Activated CD8-positive, alpha-beta T cell treated with anti-CD3 and anti-CD28 coated beads for 36 hours (primary cell): Measurements from ENCODE around the gene PIEZO2. TPM values are rescaled to one million over a fixed set of nuclear protein-coding genes. Genes with fewer than 3 reads are reported as not detected.

Experiments
- ATAC-seq: fragments of 200-7000 bp; cut with Tn5 transposase; one replicate; pipeline ENCODE4 v1.10.0; 2021; ENCODE audit warnings: mild to moderate bottlenecking, moderate library complexity
- CTCF ChIA-PET: fragments of 350-600 bp; sonication (Branson Sonifier 250); formaldehyde crosslinking; loops from one replicate; lab custom pipeline; 2021; ENCODE audit warnings: antibody characterized with exemption; lab: Charles Lee
- POLR2A ChIA-PET: fragments of 350-600 bp; sonication (Branson Sonifier 250); formaldehyde crosslinking; loops from one replicate; lab custom pipeline; 2021; ENCODE audit warnings: antibody characterized with exemption; lab: Charles Lee
- DNase-seq: peaks from one replicate; pipeline ENCODE4 v3.0.0-alpha.2; 2020
- H3K27ac Mint-ChIP-seq: one replicate; pipeline ENCODE4 v1.8.0; 2021; ENCODE audit warnings: mild to moderate bottlenecking, mixed read lengths
- H3K27me3 Mint-ChIP-seq: one replicate; pipeline ENCODE4 v1.8.0; 2021; ENCODE audit warnings: mixed read lengths
- H3K36me3 Mint-ChIP-seq: one replicate; pipeline ENCODE4 v1.8.0; 2021; ENCODE audit warnings: low read depth, mixed read lengths
- H3K4me1 Mint-ChIP-seq: one replicate; pipeline ENCODE4 v1.8.0; 2021; ENCODE audit warnings: low read depth, mixed read lengths
- H3K4me3 Mint-ChIP-seq: one replicate; pipeline ENCODE4 v1.8.0; 2021; ENCODE audit warnings: mild to moderate bottlenecking, moderate library complexity, mixed read lengths
- H3K9me3 Mint-ChIP-seq: one replicate; pipeline ENCODE4 v1.8.0; 2021; ENCODE audit warnings: mixed read lengths
- intact Hi-C: fragments of 100-400 bp; cut with micrococcal nuclease; formaldehyde crosslinking; loops from one replicate; pipeline ENCODE4 v1.10.0; 2022
- total RNA-seq, 2 experiments: library from RNA; stranded (reverse); gene quantifications; one replicate each; pipeline ENCODE4 v1.2.3, GENCODE V29; 2021
- TF ChIP-seq, protein P1 (sequence below): fragments of 200-600 bp; IDR thresholded peaks from one replicate; pipeline ENCODE4 v1.8.0; 2022; ENCODE audit warnings: antibody characterized with exemption, mild to moderate bottlenecking

Gene PIEZO2
- total RNA-seq, 2 experiments from 2014 or later = not detected

- no peaks in the 10 kb centered on the region for H3K27me3 Mint-ChIP-seq
- no peaks in the 10 kb centered on the region for H3K9me3 Mint-ChIP-seq
- no peak overlapping the region for H3K4me3 Mint-ChIP-seq
- H3K27ac Mint-ChIP-seq = no peak overlapping the region
- H3K4me1 Mint-ChIP-seq = no peaks in the 10 kb centered on the region
- DNase-seq (no peak), ATAC-seq (no peak)
- TF ChIP-seq, protein P1, sequence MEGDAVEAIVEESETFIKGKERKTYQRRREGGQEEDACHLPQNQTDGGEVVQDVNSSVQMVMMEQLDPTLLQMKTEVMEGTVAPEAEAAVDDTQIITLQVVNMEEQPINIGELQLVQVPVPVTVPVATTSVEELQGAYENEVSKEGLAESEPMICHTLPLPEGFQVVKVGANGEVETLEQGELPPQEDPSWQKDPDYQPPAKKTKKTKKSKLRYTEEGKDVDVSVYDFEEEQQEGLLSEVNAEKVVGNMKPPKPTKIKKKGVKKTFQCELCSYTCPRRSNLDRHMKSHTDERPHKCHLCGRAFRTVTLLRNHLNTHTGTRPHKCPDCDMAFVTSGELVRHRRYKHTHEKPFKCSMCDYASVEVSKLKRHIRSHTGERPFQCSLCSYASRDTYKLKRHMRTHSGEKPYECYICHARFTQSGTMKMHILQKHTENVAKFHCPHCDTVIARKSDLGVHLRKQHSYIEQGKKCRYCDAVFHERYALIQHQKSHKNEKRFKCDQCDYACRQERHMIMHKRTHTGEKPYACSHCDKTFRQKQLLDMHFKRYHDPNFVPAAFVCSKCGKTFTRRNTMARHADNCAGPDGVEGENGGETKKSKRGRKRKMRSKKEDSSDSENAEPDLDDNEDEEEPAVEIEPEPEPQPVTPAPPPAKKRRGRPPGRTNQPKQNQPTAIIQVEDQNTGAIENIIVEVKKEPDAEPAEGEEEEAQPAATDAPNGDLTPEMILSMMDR = no peak
- CTCF ChIA-PET = no interaction called here
- intact Hi-C loops = no loop called here
- no peaks in the 10 kb centered on the region for H3K36me3 Mint-ChIP-seq
- POLR2A ChIA-PET = no interaction called here
These were observed 68.3 kb downstream of the PIEZO2 start for GRCh38 chr18:11081009-11081532.

DNA sequence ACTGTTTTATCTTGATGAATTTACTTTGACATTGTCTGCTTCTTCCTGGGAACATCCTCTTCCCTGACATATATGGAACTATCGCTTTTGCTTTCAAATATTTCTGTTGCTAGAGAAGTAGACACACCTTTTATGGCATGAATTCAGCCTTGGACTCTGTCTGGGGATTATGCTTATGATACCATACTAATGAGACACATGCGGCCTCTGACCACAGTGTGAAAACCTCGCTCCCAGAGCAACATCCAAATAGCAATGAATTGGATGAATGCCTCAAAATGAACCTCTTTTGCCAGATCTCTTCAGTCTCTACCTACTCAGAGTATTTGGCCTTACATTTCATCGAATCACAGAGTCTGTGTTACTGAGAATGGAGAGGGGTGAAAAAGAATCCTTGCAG is 70.9 kb downstream of the PIEZO2 start:
- no peaks in the 10 kb centered on the region for H3K36me3 Mint-ChIP-seq
- TF ChIP-seq, protein P1 = no peak
- ChIA-PET POLR2A (no interaction called here), CTCF (no interaction called here)
- no peaks in the 10 kb centered on the region for H3K4me1 Mint-ChIP-seq
- H3K27me3 Mint-ChIP-seq = no peaks in the 10 kb centered on the region
- H3K4me3 Mint-ChIP-seq = no peak overlapping the region
- H3K27ac Mint-ChIP-seq = no peak overlapping the region
- ATAC-seq (no peak), DNase-seq (no peak)
- intact Hi-C loops = no loop called here
- H3K9me3 Mint-ChIP-seq = no peaks in the 10 kb centered on the region

DNA sequence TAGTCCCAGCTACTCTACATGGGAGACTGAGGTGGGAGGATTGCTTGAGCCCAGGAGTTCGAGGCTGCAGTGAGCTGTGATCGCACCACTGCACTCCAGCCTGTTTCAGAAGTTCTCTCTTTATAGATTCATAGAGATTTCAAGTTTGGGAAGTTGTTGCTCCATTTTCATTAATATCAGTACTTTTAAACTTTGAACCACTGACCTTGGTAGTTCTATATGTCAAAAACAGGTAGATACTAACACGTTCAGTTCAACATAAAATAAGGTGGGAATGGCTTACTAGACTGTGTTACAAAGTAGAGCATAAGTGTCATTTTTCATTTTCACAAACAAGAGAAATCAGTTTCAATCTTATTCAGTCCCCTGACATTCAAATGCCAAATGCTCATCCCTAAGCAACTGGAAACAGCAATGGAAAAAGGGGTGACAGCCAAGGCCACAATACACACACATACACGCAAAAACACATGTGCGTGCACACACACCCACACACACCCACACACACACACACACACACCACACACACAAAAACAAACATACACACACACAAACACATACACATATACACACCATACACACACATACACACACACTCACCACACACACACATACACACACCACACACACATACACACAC is 71.7 kb downstream of the PIEZO2 start:
- no peaks in the 10 kb centered on the region for H3K9me3 Mint-ChIP-seq
- no peak for DNase-seq
- CTCF ChIA-PET = no interaction called here
- H3K4me1 Mint-ChIP-seq = no peaks in the 10 kb centered on the region
- H3K27ac Mint-ChIP-seq = no peak overlapping the region
- ATAC-seq = no peak
- intact Hi-C loops = no loop called here
- no peaks in the 10 kb centered on the region for H3K36me3 Mint-ChIP-seq
- no peak overlapping the region for H3K4me3 Mint-ChIP-seq
- TF ChIP-seq, protein P1 = no peak
- POLR2A ChIA-PET = no interaction called here
- no peaks in the 10 kb centered on the region for H3K27me3 Mint-ChIP-seq

DNA sequence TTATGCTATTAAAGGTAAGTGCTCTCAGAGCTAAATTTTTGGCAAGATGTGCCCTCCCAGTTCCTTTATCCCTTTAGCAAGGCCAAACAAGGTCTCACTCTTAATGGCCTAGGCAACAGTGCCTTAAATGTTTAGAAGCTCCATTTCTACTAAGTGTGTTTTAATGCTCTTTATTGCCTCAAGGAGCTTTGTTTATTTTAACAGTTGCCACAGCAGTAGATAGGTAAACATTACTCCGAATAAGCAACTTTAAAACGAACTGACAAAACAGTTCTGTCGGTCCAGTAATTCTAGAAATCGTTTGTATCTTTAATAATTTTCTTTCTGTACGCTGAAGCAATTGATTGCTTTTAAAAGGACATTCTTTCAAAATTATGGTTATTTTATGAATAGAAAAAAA is 74.5 kb downstream of the PIEZO2 start:
- ChIA-PET POLR2A (no interaction called here), CTCF (no interaction called here)
- no peaks in the 10 kb centered on the region for H3K4me1 Mint-ChIP-seq
- DNase-seq (no peak), ATAC-seq (no peak)
- no peaks in the 10 kb centered on the region for H3K9me3 Mint-ChIP-seq
- H3K36me3 Mint-ChIP-seq = no peaks in the 10 kb centered on the region
- intact Hi-C loops = no loop called here
- H3K27ac Mint-ChIP-seq = no peak overlapping the region
- H3K4me3 Mint-ChIP-seq = no peak overlapping the region
- TF ChIP-seq, protein P1 = no peak
- H3K27me3 Mint-ChIP-seq = no peaks in the 10 kb centered on the region

- no peaks in the 10 kb centered on the region for H3K9me3 Mint-ChIP-seq
- H3K4me3 Mint-ChIP-seq = no peak overlapping the region
- H3K27ac Mint-ChIP-seq = no peak overlapping the region
- TF ChIP-seq, protein P1 = no peak
- ChIA-PET POLR2A (no interaction called here), CTCF (no interaction called here)
- intact Hi-C loops = no loop called here
- H3K36me3 Mint-ChIP-seq = no peaks in the 10 kb centered on the region
- DNase-seq (no peak), ATAC-seq (no peak)
- no peaks in the 10 kb centered on the region for H3K27me3 Mint-ChIP-seq
- H3K4me1 Mint-ChIP-seq = no peaks in the 10 kb centered on the region
These were observed 75.4 kb downstream of the PIEZO2 start for GRCh38 chr18:11073971-11074370.
